ENCODE measurements around the gene OR52N4.

DNA sequence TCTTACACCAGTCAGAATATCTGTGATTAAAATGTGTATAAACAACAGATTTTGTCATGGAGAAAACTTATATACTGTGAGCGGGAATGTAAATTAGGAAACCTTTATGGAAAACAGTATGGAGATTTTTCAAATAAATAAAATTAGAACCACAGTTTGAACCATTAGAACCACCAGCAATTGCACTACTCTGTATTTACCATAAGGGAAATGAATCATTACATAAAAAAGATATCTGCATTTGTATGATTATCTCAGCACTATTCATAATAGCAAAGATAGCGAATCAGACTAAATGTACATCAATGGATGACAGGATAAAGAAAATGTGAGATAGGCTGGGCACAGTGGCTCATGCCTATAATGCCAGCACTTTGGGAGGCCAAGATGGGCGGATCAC, 7.4 kb upstream of the OR52N4 start:
- TF ChIP-seq, protein P1, sequence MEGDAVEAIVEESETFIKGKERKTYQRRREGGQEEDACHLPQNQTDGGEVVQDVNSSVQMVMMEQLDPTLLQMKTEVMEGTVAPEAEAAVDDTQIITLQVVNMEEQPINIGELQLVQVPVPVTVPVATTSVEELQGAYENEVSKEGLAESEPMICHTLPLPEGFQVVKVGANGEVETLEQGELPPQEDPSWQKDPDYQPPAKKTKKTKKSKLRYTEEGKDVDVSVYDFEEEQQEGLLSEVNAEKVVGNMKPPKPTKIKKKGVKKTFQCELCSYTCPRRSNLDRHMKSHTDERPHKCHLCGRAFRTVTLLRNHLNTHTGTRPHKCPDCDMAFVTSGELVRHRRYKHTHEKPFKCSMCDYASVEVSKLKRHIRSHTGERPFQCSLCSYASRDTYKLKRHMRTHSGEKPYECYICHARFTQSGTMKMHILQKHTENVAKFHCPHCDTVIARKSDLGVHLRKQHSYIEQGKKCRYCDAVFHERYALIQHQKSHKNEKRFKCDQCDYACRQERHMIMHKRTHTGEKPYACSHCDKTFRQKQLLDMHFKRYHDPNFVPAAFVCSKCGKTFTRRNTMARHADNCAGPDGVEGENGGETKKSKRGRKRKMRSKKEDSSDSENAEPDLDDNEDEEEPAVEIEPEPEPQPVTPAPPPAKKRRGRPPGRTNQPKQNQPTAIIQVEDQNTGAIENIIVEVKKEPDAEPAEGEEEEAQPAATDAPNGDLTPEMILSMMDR (conservative IDR thresholded peaks at IDR 0.05 in 1 of 2, IDR thresholded peaks at IDR 0.05 in 1 of 2; ENCODE audit: low read depth in 1 of 2, low read length in 2 of 2) = no peak
- TF ChIP-seq EZH2 (IDR thresholded peaks at IDR 0.05; ENCODE audit: low read length, missing control alignments) = no peak
